ENCODE data around the gene LAMA2.

- no peak for TF ChIP-seq CTCF (IDR thresholded peaks at IDR 0.05)
- no peak for TF ChIP-seq POLR2A (IDR thresholded peaks at IDR 0.05)
These were observed 41.4 kb upstream of the LAMA2 start for GRCh38 chr6:128841518-128841917.
